GM23338 (cell line): ENCODE measurements around the gene TTC39A. TPM values are rescaled to one million over a fixed set of nuclear protein-coding genes. Genes with fewer than 3 reads are reported as not detected.

Experiments used
- ATAC-seq: fragments of 200-7000 bp; cut with Tn5 transposase; 3 replicates; pipeline ENCODE4 v1.9.1; 2020
- DNase-seq: peaks from one replicate; pipeline ENCODE4 v3.0.0-alpha.2; 2015; ENCODE audit warnings: low spot score
- H2AFZ ChIP-seq: fragments of 200-600 bp; sonication (generic); 2 replicates; pipeline ENCODE4 v1.8.0; 2016; ENCODE audit warnings: antibody characterized with exemption, mild to moderate bottlenecking, moderate library complexity
- H3F3A ChIP-seq: fragments of 200-600 bp; sonication (generic); replicated peaks from 2 replicates; pipeline ENCODE4 v1.8.0; 2017; ENCODE audit warnings: antibody characterized with exemption, mixed run types, low read depth
- H3K27ac ChIP-seq: fragments of 200-600 bp; sonication (generic); 2 replicates; pipeline ENCODE4 v1.6.1; 2016; ENCODE audit warnings: low read depth
- H3K27me3 ChIP-seq: fragments of 200-600 bp; sonication (generic); 2 replicates; pipeline ENCODE4 v1.8.0; 2016; ENCODE audit warnings: mild to moderate bottlenecking, mixed run types, moderate library complexity; ENCODE audit not compliant: insufficient read depth
- H3K36me3 ChIP-seq: fragments of 200-600 bp; sonication (generic); 2 replicates; pipeline ENCODE4 v1.8.0; 2016; ENCODE audit warnings: mild to moderate bottlenecking; ENCODE audit not compliant: insufficient read depth
- H3K4me1 ChIP-seq: fragments of 200-600 bp; sonication (generic); 2 replicates; pipeline ENCODE4 v1.8.0; 2016; ENCODE audit warnings: mild to moderate bottlenecking, moderate library complexity; ENCODE audit not compliant: insufficient read depth
- H3K4me2 ChIP-seq: fragments of 200-600 bp; sonication (generic); 2 replicates; pipeline ENCODE4 v1.7.1; 2017; ENCODE audit warnings: mixed run types
- H3K4me3 ChIP-seq: fragments of 200-600 bp; sonication (generic); 2 replicates; pipeline ENCODE4 v1.6.1; 2016; ENCODE audit warnings: mixed run types
- H3K79me2 ChIP-seq: fragments of 200-600 bp; sonication (generic); replicated peaks from 2 replicates; pipeline ENCODE4 v1.8.0; 2017; ENCODE audit warnings: mild to moderate bottlenecking; ENCODE audit not compliant: insufficient read depth
- H3K9me2 ChIP-seq: fragments of 200-600 bp; sonication (generic); 2 replicates; pipeline ENCODE4 v1.8.0; 2017; ENCODE audit not compliant: insufficient read depth
- H4K20me1 ChIP-seq: fragments of 200-600 bp; sonication (generic); replicated peaks from 2 replicates; pipeline ENCODE4 v1.8.0; 2017; ENCODE audit warnings: mild to moderate bottlenecking; ENCODE audit not compliant: insufficient read depth
- H3K27ac Mint-ChIP-seq: 2 replicates; pipeline ENCODE4 v1.8.0; 2020; ENCODE audit warnings: inconsistent platforms, mild to moderate bottlenecking, moderate library complexity, mixed read lengths
- H3K27me3 Mint-ChIP-seq: 3 replicates; pipeline ENCODE4 v1.8.0; 2022; ENCODE audit warnings: low read depth, mild to moderate bottlenecking, moderate library complexity, mixed read lengths, inconsistent platforms; ENCODE audit not compliant: insufficient read depth, poor library complexity
- H3K36me3 Mint-ChIP-seq: 3 replicates; pipeline ENCODE4 v1.8.0; 2021; ENCODE audit warnings: low read depth, mild to moderate bottlenecking, inconsistent platforms, moderate library complexity, mixed read lengths
- H3K4me1 Mint-ChIP-seq: 3 replicates; pipeline ENCODE4 v1.8.0; 2020; ENCODE audit warnings: mild to moderate bottlenecking, inconsistent platforms, mixed read lengths
- H3K4me3 Mint-ChIP-seq: 3 replicates; pipeline ENCODE4 v1.8.0; 2021; ENCODE audit warnings: moderate library complexity, mild to moderate bottlenecking, inconsistent platforms, mixed read lengths
- H3K9me3 Mint-ChIP-seq: 3 replicates; pipeline ENCODE4 v1.8.0; 2020; ENCODE audit warnings: moderate library complexity, mild to moderate bottlenecking, inconsistent platforms, mixed read lengths
- JUNB ChIP-seq: IDR thresholded peaks from one replicate; pipeline ENCODE4 v1.6.1; 2016; ENCODE audit warnings: antibody characterized with exemption; ENCODE audit not compliant: unreplicated experiment
- NANOG ChIP-seq: IDR thresholded peaks from 2 replicates; pipeline ENCODE4 v1.6.1; 2016; ENCODE audit warnings: antibody characterized with exemption, borderline replicate concordance
- REST ChIP-seq: IDR thresholded peaks from one replicate; pipeline ENCODE4 v1.6.1; 2018; ENCODE audit warnings: antibody characterized with exemption; ENCODE audit not compliant: unreplicated experiment
- ZNF462 ChIP-seq: fragments of 250-450 bp; sonication (Bioruptor Pico); IDR thresholded peaks from 2 replicates; pipeline ENCODE4 v1.5.0; 2020; ENCODE audit warnings: mild to moderate bottlenecking, moderate library complexity
- polyA plus RNA-seq: library from polyadenylated mRNA; unstranded; fragments of >200 nt; fragmentation: Nextera tagmentation; extraction: Ambion mirVana; gene quantifications from 2 replicates; pipeline ENCODE4 v1.2.1, GENCODE V29; 2016
- total RNA-seq: library from RNA; depleted of rRNA; stranded (reverse); fragments of >200 nt; shearing (Covaris generic); gene quantifications from 2 replicates; pipeline ENCODE4 v1.2.3, GENCODE V29; 2014

Gene TTC39A
- total and polyA plus RNA-seq, 2 experiments from 2014 or later: 2.3 to 7.1 TPM

- TF ChIP-seq ZNF462 (CRISPR knock-in tag) (no peak), REST (no peak), JUNB (no peak)
Observed at GRCh38 chr1:51314974-51315373, 15.4 kb downstream of the TTC39A start (continued).

- H3K4me3 Mint-ChIP-seq: no peak overlapping the region
- H3F3A ChIP-seq: no peaks in the 10 kb centered on the region
- no peaks in the 10 kb centered on the region for H3K4me1 ChIP-seq
- no peak for TF ChIP-seq NANOG
- no peak overlapping the region for H3K27ac Mint-ChIP-seq
- H3K9me2 ChIP-seq: no peaks in the 10 kb centered on the region
- H3K4me1 Mint-ChIP-seq: peaks cover 22% of the 10 kb centered on the region
- no peaks in the 10 kb centered on the region for H3K36me3 ChIP-seq
- no peaks in the 10 kb centered on the region for H3K36me3 Mint-ChIP-seq
- H3K27me3 ChIP-seq: no peaks in the 10 kb centered on the region
- H4K20me1 ChIP-seq: no peaks in the 10 kb centered on the region
- DNase-seq: no peak
- no peaks in the 10 kb centered on the region for H3K79me2 ChIP-seq
- no peak overlapping the region for H3K4me3 ChIP-seq
- no peak overlapping the region for H3K4me2 ChIP-seq
- no peak overlapping the region for H2AFZ ChIP-seq
- H3K9me3 Mint-ChIP-seq: no peaks in the 10 kb centered on the region; the same call in 2 of the 3 replicates
- peaks cover 16% of the 10 kb centered on the region for H3K27me3 Mint-ChIP-seq
- no peak for ATAC-seq
- no peak overlapping the region for H3K27ac ChIP-seq
Observed at GRCh38 chr1:51313961-51314777, 16.2 kb downstream of the TTC39A start.
